Gastrocnemius medialis (tissue), 4 donors: ENCODE measurements around the gene RPS2.

Source experiments
- CTCF ChIP-seq, 5 experiments: fragments of 450-650 bp in 3 of 5; fragments of 200-600 bp in 2 of 5; sonication (generic) in 2 of 5; IDR thresholded peaks in 4 of 5; conservative IDR thresholded peaks in 1 of 5; 1 replicate in 4 of 5; 2 replicates in 1 of 5; pipeline ENCODE4 v1.5.1; 2016 to 2019; ENCODE audit warnings: antibody characterized with exemption in 5 of 5, mild to moderate bottlenecking in 3 of 5, moderate library complexity in 3 of 5
- POLR2A ChIP-seq, 2 donors: fragments of 450-650 bp; IDR thresholded peaks; one replicate each; pipeline ENCODE4 v1.6.1; 2017; ENCODE audit warnings: antibody characterized with exemption in 2 of 2, mild to moderate bottlenecking in 2 of 2, moderate library complexity in 2 of 2

- TF ChIP-seq CTCF (IDR thresholded peaks at IDR 0.05 in 4 of 5, conservative IDR thresholded peaks at IDR 0.05 in 1 of 5), result no peak
- TF ChIP-seq POLR2A (IDR thresholded peaks at IDR 0.05), result no peak
Measured at GRCh38 chr16:1914084-1914608, 50.5 kb downstream of the RPS2 start.
